Measurements from ENCODE around the gene AIFM3. TPM values are rescaled to one million over a fixed set of nuclear protein-coding genes. Genes with fewer than 3 reads are reported as not detected.

AIFM3 gene
- total RNA-seq, 4 donors from 2014 or later, result 112 to 150 (median 126) TPM

GRCh38 chr22:20979243-20979809, 12.3 kb downstream of the AIFM3 start:
- intact Hi-C loops (cut with DNase I; ENCODE audit: low total_unique reads), result no loop called here
- TF ChIP-seq POLR2A (IDR thresholded peaks at IDR 0.05) (peak; percentile 35), CTCF (IDR thresholded peaks at IDR 0.05) (no peak), POLR2AphosphoS5 (IDR thresholded peaks at IDR 0.05) (peak in 2 of 3 donors; percentile 9 to 51)
- peak; percentile 81 for DNase-seq
- Histone ChIP-seq H3K9me3 (no peaks in the 10 kb centered on the region), H3K27me3 (no peaks in the 10 kb centered on the region), H3K4me1 (peaks cover 17 to 38% (median 30%) of the 10 kb centered on the region in 4 donors), H3K27ac (peak overlapping the region in 3 of 4 donors; percentile 18 to 94 (median 60)), H3K4me3 (peak overlapping the region in 1 of 4 donors; percentile 31), H3K36me3 (no peaks in the 10 kb centered on the region)
- in situ Hi-C loops (cut with MboI; ENCODE audit: low pct_ligation_motif_present in 1 of 4, low pct_unique_long_range_greater_than_20kb in 1 of 4, low sequenced_read_pairs in 3 of 4), result no loop called here
- WGBS, 2 donors (ENCODE audit: low coverage in 1 of 2), result 28 to 67% methylated on average over 5 to 36 of the region's 39 CpGs

DNA sequence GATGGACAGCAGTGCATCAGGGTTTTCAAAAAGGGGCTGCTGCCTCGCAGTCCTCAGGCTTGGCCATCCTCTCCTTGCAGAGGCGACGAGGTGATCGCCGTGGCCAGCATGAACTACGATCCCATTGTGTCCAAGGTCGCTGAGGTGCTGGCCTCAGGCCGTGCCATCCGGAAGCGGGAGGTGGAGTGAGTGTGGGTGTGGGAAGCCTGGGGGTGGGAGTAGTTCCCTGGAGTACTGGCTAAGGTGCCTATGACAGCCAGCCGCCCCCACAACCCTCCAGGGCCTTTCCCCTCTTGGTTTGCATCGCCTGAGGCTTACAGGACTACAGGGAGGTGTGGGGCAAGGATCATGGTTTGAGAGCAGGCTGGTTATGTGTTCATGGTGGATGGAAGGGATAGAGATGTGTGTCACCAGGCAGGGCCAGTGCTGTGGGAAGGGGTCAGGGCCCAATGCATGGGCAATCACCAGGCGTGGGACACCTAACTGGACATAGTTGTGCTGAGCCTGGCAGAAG, 12.9 kb downstream of the AIFM3 start:
- Histone ChIP-seq H3K27ac (peak overlapping the region in 3 of 4 donors; percentile 18 to 94 (median 60)), H3K36me3 (no peaks in the 10 kb centered on the region), H3K9me3 (no peaks in the 10 kb centered on the region), H3K4me3 (peak overlapping the region in 1 of 4 donors; percentile 31), H3K4me1 (peaks cover 17 to 38% (median 30%) of the 10 kb centered on the region in 4 donors), H3K27me3 (no peaks in the 10 kb centered on the region)
- in situ Hi-C loops (cut with MboI; ENCODE audit: low pct_ligation_motif_present in 1 of 4, low pct_unique_long_range_greater_than_20kb in 1 of 4, low sequenced_read_pairs in 3 of 4), result no loop called here
- 49% methylated on average over 13 of the region's 13 CpGs; no CpG with 5 or more reads in 1 of the 2 donors for WGBS, 2 donors (ENCODE audit: low coverage in 1 of 2)
- intact Hi-C loops (cut with DNase I; ENCODE audit: low total_unique reads), result no loop called here
- TF ChIP-seq EP300 (IDR thresholded peaks at IDR 0.05; ENCODE audit: low read depth) (no peak), POLR2AphosphoS5 (IDR thresholded peaks at IDR 0.05) (no peak), CTCF (IDR thresholded peaks at IDR 0.05) (no peak), POLR2A (IDR thresholded peaks at IDR 0.05) (no peak)
- no peak for DNase-seq

GRCh38 chr22:20980523-20980922, 13.5 kb downstream of the AIFM3 start:
- Histone ChIP-seq H3K4me1 (peaks cover 17 to 38% (median 30%) of the 10 kb centered on the region in 4 donors), H3K4me3 (no peak overlapping the region), H3K27ac (peak overlapping the region in 3 of 4 donors; percentile 90 to 94 (median 93)), H3K36me3 (no peaks in the 10 kb centered on the region), H3K27me3 (no peaks in the 10 kb centered on the region), H3K9me3 (no peaks in the 10 kb centered on the region)
- TF ChIP-seq CTCF (IDR thresholded peaks at IDR 0.05), result no peak
- TF ChIP-seq POLR2AphosphoS5 (IDR thresholded peaks at IDR 0.05), result no peak
- no peak for TF ChIP-seq POLR2A (IDR thresholded peaks at IDR 0.05)
- no peak for TF ChIP-seq EP300 (IDR thresholded peaks at IDR 0.05; ENCODE audit: low read depth)
- no peak for DNase-seq
- 91% methylated on average over 4 of the region's 4 CpGs; no CpG with 5 or more reads in 1 of the 2 donors for WGBS, 2 donors (ENCODE audit: low coverage in 1 of 2)
- intact Hi-C loops (cut with DNase I; ENCODE audit: low total_unique reads), result no loop called here
- in situ Hi-C loops (cut with MboI; ENCODE audit: low pct_ligation_motif_present in 1 of 4, low pct_unique_long_range_greater_than_20kb in 1 of 4, low sequenced_read_pairs in 3 of 4), result no loop called here

GRCh38 chr22:20980938-20981722, 14.1 kb downstream of the AIFM3 start:
- whole genome bisulfite sequencing, 2 donors (ENCODE audit: low coverage in 1 of 2), result 72% methylated on average over 10 of the region's 10 CpGs; no CpG with 5 or more reads in 1 of the 2 donors
- Histone ChIP-seq H3K9me3 (no peaks in the 10 kb centered on the region), H3K4me3 (peak overlapping the region; percentile 58 to 73 (median 62)), H3K27me3 (no peaks in the 10 kb centered on the region), H3K36me3 (no peaks in the 10 kb centered on the region), H3K4me1 (peaks cover 17 to 38% (median 30%) of the 10 kb centered on the region in 4 donors), H3K27ac (peak overlapping the region; percentile 85 to 94 (median 92))
- in situ Hi-C loops (cut with MboI; ENCODE audit: low pct_ligation_motif_present in 1 of 4, low pct_unique_long_range_greater_than_20kb in 1 of 4, low sequenced_read_pairs in 3 of 4), result no loop called here
- intact Hi-C loops (cut with DNase I; ENCODE audit: low total_unique reads), result no loop called here
- TF ChIP-seq CTCF (IDR thresholded peaks at IDR 0.05) (no peak), POLR2A (IDR thresholded peaks at IDR 0.05) (no peak), EP300 (IDR thresholded peaks at IDR 0.05; ENCODE audit: low read depth) (no peak), POLR2AphosphoS5 (IDR thresholded peaks at IDR 0.05) (no peak)
- no peak for DNase-seq

Measured in transverse colon (tissue), 4 donors.